ENCODE data around the gene KCNN3.

The KCNN3 gene

GRCh38 chr1:154719586-154720327 is 150.3 kb downstream of the KCNN3 start:
- DNase-seq, result no peak

- no peak for DNase-seq
Observed at GRCh38 chr1:154718566-154718965, 151.5 kb downstream of the KCNN3 start.

- DNase-seq, result no peak
Observed at GRCh38 chr1:154717528-154717924, 152.6 kb downstream of the KCNN3 start.

GRCh38 chr1:154716614-154717527 is 153.2 kb downstream of the KCNN3 start:
- no peak for DNase-seq

GRCh38 chr1:154716011-154716410 is 154.1 kb downstream of the KCNN3 start:
- DNase-seq, result peak; percentile 96

GRCh38 chr1:154715385-154715784 is 154.7 kb downstream of the KCNN3 start:
- no peak for DNase-seq

GRCh38 chr1:154714638-154715037 is 155.4 kb downstream of the KCNN3 start:
- peak; percentile 88 for DNase-seq

GRCh38 chr1:154714052-154714623 is 155.9 kb downstream of the KCNN3 start:
- no peak for DNase-seq

GRCh38 chr1:154713005-154713404 is 157.1 kb downstream of the KCNN3 start:
- DNase-seq, result no peak

- no peak for DNase-seq
Observed at GRCh38 chr1:154712166-154712810, 157.8 kb downstream of the KCNN3 start.

GRCh38 chr1:154711416-154711815 is 158.7 kb downstream of the KCNN3 start:
- no peak for DNase-seq

GRCh38 chr1:154710106-154710505 is 160.0 kb downstream of the KCNN3 start:
- DNase-seq, result no peak

GRCh38 chr1:154707901-154708463 is 162.1 kb downstream of the KCNN3 start:
- DNase-seq, result no peak

- no peak for DNase-seq
Observed at GRCh38 chr1:154706851-154707250, 163.2 kb downstream of the KCNN3 start.

- DNase-seq, result no peak
Observed at GRCh38 chr1:154705544-154705943, 164.5 kb downstream of the KCNN3 start.

- DNase-seq, result no peak
Observed at GRCh38 chr1:154703170-154703569, 166.9 kb downstream of the KCNN3 start.

GRCh38 chr1:154698320-154699096 is 171.6 kb downstream of the KCNN3 start:
- no peak for DNase-seq

GRCh38 chr1:154697710-154698109 is 172.4 kb downstream of the KCNN3 start:
- DNase-seq, result no peak

- no peak for DNase-seq
Observed at GRCh38 chr1:154696456-154696855, 173.6 kb downstream of the KCNN3 start.

GRCh38 chr1:154695985-154696384 is 174.1 kb downstream of the KCNN3 start:
- DNase-seq, result no peak

- no peak for DNase-seq
Observed at GRCh38 chr1:154694995-154695394, 175.1 kb downstream of the KCNN3 start.

- DNase-seq, result no peak
Observed at GRCh38 chr1:154689083-154689482, 181.0 kb downstream of the KCNN3 start.
